AG10803 (cell line): Measurements from ENCODE around the gene USP20.
"Not testable (repeated sequence)": the region's sequence is repeated elsewhere in the genome, so short reads cannot be mapped to it uniquely, and the experiment has no call there.

Experiments
- DNase-seq: peaks from one replicate; pipeline ENCODE4 v3.0.0; 2010; ENCODE audit warnings: low read depth
- H3K4me3 ChIP-seq: 2 replicates; pipeline ENCODE4 v1.5.1; 2011; ENCODE audit warnings: mild to moderate bottlenecking, low read length, control low read depth
- TF ChIP-seq, protein P1 (sequence below): conservative IDR thresholded peaks from 2 replicates; pipeline ENCODE4 v1.5.1; 2011; ENCODE audit warnings: mild to moderate bottlenecking, low read length, control low read depth, inconsistent platforms

The USP20 gene

DNA sequence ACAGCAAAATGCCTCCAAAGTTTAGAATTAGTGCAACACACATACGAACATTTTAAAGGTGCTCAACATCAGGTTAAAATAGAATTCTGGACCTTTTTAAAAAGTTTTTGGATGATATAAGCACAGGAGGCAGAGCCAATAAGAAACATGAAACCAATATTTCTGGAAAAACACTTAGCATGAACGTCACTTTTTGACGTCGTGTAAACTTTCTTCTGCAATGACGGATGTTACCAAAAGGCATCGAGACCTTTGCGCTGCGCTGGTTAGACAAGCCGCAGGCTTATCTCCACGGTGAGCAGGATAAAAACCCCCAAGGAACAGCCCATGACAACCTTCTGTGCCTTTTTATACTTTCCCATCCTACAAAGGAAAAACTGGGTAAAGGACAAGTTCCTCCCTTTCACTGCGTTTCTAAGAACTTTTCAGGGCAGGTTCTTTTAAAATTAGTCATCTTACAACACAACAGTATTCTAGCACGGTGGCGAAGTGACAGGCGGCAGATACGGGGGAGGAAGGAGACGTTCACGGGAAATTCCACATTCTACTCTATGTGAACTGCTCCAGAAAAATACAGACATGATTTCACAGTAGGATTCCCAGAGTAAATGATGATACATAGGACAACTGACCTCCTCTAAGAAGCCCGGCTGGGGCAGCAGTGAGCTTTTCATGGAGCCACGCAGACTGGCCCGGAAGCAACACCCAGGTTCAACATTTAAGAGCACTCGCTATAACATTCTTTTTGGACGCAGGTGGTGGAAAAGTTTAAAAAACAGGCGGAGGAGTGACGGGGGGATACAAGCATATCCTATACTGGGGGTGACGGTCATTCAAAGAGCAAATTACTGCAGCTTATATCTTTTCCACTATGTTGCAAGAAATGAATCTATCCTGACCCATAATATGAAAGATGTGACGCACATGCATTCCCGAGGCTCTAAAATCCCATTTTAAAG, 52.4 kb downstream of the USP20 start:
- DNase-seq, result peak; percentile 37
- H3K4me3 ChIP-seq, result no peak overlapping the region
- TF ChIP-seq, protein P1, sequence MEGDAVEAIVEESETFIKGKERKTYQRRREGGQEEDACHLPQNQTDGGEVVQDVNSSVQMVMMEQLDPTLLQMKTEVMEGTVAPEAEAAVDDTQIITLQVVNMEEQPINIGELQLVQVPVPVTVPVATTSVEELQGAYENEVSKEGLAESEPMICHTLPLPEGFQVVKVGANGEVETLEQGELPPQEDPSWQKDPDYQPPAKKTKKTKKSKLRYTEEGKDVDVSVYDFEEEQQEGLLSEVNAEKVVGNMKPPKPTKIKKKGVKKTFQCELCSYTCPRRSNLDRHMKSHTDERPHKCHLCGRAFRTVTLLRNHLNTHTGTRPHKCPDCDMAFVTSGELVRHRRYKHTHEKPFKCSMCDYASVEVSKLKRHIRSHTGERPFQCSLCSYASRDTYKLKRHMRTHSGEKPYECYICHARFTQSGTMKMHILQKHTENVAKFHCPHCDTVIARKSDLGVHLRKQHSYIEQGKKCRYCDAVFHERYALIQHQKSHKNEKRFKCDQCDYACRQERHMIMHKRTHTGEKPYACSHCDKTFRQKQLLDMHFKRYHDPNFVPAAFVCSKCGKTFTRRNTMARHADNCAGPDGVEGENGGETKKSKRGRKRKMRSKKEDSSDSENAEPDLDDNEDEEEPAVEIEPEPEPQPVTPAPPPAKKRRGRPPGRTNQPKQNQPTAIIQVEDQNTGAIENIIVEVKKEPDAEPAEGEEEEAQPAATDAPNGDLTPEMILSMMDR, result peak; percentile 19

DNA sequence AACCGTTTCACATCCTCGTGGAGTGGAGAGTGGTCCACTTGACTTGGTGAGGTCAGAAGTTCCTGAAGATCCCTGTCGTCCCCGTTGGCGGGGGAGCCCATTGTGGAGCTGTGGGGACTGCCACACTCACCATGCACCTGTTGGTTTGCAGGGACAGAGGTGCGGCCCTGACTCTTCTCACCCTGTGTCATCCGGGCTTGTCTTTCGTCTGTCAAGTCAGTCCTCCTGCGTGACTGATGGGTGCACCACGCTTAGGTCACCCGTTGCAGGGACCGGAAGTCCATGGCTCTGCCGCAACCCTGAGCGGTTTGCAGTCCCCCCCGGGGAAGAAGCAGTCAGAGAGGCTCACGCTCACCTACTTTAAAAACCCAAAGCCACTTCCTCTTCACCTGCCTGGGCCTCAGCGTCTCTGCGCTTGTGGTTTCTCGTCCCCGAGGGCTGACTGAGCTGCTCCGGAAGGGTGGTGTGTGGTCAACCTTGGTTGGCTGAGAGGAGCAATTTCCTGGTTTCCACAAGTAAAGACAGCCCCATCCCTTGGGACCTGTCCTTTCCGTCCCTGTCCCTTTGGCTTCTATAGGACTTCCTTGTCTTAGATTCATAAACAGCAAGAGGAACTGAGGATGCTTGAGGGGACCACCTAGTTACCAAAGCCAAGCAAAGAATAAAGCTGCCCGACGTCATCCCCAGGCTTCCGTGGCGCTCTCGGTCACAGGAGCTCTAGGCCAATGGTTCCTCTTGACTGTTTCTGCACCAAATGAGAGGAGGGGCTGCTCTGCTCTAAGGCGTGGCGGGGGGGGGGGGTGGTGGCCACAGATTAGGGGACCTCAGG, 53.2 kb downstream of the USP20 start:
- TF ChIP-seq, protein P1, result no peak
- no peak overlapping the region for H3K4me3 ChIP-seq
- DNase-seq, result no peak

DNA sequence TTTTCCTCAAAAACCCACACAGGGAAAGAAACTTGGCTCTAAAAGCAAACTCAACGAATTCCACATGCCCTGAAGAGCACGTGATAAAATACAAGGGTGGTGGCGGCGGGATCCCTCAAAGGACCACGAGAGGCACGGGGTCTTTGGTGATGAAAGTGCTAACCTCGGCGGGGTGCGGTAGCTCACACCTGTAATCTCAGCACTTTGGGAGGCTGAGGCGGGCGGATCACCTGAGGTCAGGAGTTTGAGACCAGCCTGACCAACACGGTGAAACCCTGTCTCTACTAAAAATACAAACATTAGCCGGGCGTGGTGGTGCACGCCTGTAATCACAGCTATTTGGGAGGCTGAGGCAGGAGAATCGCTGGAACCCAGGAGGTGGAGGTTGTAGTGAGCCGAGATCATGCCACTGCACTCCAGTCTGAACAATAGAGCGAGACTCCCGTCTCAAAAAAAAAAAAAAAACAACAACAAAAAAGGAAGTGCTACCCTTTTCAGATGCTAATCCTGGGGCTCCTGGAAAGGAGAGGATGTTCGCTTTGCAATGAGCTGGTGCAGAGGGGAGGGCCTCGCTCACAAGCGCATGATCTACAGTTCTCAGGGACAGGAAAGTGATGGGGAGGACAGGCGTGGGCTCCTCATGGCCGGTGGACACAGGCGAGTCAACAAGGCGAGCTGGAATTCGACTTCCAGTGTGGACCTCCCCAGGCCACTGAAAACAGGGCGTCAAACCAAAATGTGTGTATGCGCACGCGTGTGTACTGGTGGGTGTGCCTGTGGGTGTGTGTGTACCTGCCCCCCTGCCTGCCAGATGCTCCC, 54.1 kb downstream of the USP20 start:
- no peak overlapping the region for H3K4me3 ChIP-seq
- TF ChIP-seq, protein P1, result no peak
- DNase-seq, result no peak

DNA sequence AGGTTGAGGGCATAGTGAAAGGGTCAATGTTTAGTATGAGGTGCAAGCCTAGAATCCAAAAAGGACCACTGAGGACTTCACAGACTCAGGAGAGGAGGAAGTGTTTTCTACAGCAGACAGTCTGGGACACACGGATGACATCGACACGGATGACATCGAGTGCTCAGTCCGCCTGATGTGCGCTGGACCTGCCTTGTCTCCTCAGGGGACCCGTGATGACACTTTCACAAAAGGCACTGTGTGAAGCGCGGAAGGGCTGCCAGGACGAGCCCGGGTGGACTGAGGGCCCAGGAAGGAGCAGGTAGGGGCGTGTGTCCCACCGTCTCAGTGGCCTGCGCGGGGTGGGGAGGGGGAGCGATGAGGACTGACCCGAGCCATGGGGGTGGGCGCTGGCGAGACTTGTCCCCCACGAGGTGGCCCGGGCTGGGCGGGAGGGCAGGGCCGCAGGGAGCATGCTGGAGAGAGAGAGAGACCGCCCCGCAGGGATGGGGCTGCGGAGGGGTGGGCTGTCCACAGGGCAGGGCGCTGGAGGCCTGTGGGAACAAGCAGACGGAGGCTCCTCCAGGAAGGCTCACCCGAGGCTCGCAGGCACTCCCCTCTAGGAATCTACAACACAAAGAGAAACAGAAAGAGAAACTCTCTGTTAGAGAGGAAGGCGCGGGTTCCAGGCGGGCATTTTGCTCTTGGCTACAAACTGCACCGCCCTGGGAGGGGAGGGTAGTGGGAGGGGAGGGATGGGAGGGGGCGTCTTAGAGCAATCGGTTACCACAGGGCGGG, 54.9 kb downstream of the USP20 start:
- TF ChIP-seq, protein P1, result no peak
- no peak overlapping the region for H3K4me3 ChIP-seq
- no peak for DNase-seq

DNA sequence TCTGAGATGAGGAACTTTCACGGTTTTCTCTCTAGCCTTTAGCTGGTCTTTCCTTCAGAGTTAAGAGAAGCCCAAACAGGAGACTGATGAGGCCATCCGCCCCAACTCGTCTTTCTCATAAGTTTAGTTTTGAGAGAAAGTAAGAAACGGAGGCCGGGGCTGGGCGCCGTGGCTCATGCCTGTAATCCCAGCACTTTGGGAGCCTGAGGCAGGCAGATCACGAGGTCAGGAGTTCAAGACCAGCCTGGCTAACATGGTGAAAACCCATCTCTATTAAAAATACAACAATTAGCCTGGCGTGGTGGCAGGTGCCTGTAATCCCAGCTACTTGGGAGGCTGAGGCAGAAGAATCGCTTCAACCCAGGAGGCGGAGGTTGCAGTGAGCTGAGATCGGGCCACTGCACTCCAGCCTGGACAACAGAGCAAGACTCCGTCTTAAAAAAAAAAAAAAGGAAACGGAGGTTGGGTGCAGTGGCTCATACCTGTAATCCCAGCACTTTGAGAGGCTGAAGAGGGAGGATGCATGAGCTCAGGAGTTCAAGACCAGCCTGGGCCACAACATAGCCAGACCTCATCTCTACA, 55.6 kb downstream of the USP20 start:
- not testable (repeated sequence) for DNase-seq, H3K4me3 ChIP-seq

DNA sequence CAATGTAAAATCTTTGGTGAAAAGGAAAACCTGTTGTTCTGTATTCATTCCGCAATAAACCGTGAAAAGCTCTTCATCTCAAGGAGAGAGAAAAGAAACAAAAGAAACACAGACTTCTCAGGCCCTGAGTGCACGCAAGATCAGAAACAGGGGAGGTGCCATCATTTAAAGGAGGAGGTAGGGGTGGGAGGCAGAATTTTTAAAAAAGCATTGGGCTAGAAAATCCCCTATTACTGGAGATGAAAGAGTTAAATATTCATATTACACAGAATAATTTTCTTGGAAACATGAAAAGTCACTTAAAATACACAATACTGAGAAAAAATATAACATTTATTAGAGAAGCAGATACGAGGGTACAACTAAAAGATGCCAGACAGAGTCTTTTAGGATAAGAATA, 56.3 kb downstream of the USP20 start:
- no peak overlapping the region for H3K4me3 ChIP-seq
- no peak for DNase-seq
- TF ChIP-seq, protein P1, result no peak
